ENCODE measurements around the gene NTPCR.

- no peak for TF ChIP-seq CTCF (conservative IDR thresholded peaks at IDR 0.05; ENCODE audit: low read depth, low read length)
- TF ChIP-seq EZH2 (IDR thresholded peaks at IDR 0.05; ENCODE audit: borderline replicate concordance, low read depth, low read length, poor library complexity, severe bottlenecking), result no peak
These were observed 76.6 kb downstream of the NTPCR start for GRCh38 chr1:233027046-233027445.

Data from A673 (cell line).